Esophagus muscularis mucosa (tissue), 4 donors: ENCODE measurements around the gene FASTK.

ENCODE experiments used
- EP300 ChIP-seq: sonication (generic); formaldehyde crosslinking; IDR thresholded peaks from one replicate; pipeline ENCODE4 v1.6.1; 2017; ENCODE audit warnings: antibody characterized with exemption
- POLR2A ChIP-seq: fragments of 450-650 bp; IDR thresholded peaks from one replicate; pipeline ENCODE4 v1.6.1; 2017; ENCODE audit warnings: antibody characterized with exemption, moderate library complexity, mild to moderate bottlenecking, low read depth
- POLR2AphosphoS5 ChIP-seq, 2 donors: sonication (generic); formaldehyde crosslinking; IDR thresholded peaks; one replicate each; pipeline ENCODE4 v1.6.1; 2017; ENCODE audit warnings: antibody characterized with exemption in 2 of 2
- TF ChIP-seq, protein P1 (sequence below), 3 experiments: fragments of 200-600 bp in 2 of 3; fragments of 450-650 bp in 1 of 3; sonication (generic) in 2 of 3; IDR thresholded peaks; one replicate each; pipeline ENCODE4 v1.5.1; 2017 to 2019; ENCODE audit warnings: antibody characterized with exemption in 3 of 3, mild to moderate bottlenecking in 2 of 3, moderate library complexity in 1 of 3

GRCh38 chr7:151121380-151122170 lies 41.0 kb upstream of the FASTK start:
- TF ChIP-seq, protein P1, sequence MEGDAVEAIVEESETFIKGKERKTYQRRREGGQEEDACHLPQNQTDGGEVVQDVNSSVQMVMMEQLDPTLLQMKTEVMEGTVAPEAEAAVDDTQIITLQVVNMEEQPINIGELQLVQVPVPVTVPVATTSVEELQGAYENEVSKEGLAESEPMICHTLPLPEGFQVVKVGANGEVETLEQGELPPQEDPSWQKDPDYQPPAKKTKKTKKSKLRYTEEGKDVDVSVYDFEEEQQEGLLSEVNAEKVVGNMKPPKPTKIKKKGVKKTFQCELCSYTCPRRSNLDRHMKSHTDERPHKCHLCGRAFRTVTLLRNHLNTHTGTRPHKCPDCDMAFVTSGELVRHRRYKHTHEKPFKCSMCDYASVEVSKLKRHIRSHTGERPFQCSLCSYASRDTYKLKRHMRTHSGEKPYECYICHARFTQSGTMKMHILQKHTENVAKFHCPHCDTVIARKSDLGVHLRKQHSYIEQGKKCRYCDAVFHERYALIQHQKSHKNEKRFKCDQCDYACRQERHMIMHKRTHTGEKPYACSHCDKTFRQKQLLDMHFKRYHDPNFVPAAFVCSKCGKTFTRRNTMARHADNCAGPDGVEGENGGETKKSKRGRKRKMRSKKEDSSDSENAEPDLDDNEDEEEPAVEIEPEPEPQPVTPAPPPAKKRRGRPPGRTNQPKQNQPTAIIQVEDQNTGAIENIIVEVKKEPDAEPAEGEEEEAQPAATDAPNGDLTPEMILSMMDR (IDR thresholded peaks at IDR 0.05): no peak
- TF ChIP-seq POLR2AphosphoS5 (IDR thresholded peaks at IDR 0.05) (no peak), POLR2A (no peak), EP300 (no peak)
